ENCODE measurements around the gene PDLIM5.
"Not testable (repeated sequence)": the region's sequence is repeated elsewhere in the genome, so short reads cannot be mapped to it uniquely, and the experiment has no call there.

PDLIM5 gene

DNA sequence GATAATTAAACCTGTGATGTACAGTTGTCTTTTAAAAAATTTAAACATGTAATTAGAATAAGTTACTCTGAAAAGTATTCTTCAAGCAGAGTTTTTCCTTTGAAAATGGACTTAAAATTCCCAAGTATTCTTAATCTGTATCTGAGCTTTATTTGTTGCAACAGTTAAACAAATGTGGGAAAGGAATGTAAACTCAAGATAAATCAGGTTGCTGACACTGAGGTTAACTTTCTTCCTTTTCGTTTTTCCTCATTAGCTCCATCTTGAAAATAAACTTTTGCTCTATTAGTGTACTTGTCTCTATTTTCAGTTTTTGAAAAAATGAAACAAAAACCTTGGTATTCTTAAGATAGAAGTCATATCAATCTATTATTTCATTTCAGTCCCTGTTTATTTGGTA is 161.5 kb downstream of the PDLIM5 start:
- FAIRE-seq (no peak), DNase-seq (ENCODE audit: insufficient read length, low spot score) (no peak)
- no peak for TF ChIP-seq POU2F2 (IDR thresholded peaks at IDR 0.05; ENCODE audit: low read depth, low read length)
- no peak for TF ChIP-seq POLR2A (IDR thresholded peaks at IDR 0.05; ENCODE audit: low read depth, low read length)
- no peak for TF ChIP-seq POLR2AphosphoS5 (IDR thresholded peaks at IDR 0.05; ENCODE audit: low read depth, low read length)
- TF ChIP-seq TAF1 (IDR thresholded peaks at IDR 0.05; ENCODE audit: low read depth, low read length) = no peak
- no peak for TF ChIP-seq PAX5 (IDR thresholded peaks at IDR 0.05; ENCODE audit: insufficient read depth, low read length, severe bottlenecking)
- no peak for TF ChIP-seq SPI1 (IDR thresholded peaks at IDR 0.05; ENCODE audit: low read depth, low read length)

DNA sequence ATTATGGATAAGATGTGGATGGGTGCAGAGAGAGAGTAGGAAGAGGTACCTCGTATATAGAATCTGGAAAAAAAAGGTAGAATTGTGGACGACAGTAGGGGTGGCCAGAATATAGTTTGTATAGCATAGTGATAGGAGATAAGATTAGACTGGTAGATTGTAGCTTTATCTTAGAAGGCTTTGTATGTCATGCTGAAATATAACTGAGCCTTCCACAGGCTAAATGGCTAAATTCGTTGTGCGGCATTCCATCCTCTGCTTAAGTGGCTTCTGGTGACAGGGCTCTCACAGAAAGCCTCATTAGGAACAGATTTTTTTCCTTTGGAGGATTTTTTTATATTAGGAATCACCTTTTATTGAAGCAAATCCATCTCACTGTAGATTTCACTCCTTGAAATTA is 163.7 kb downstream of the PDLIM5 start:
- no peak for FAIRE-seq
- no peak for DNase-seq (ENCODE audit: insufficient read length, low spot score)
- no peak for TF ChIP-seq SPI1 (IDR thresholded peaks at IDR 0.05; ENCODE audit: low read depth, low read length)

DNA sequence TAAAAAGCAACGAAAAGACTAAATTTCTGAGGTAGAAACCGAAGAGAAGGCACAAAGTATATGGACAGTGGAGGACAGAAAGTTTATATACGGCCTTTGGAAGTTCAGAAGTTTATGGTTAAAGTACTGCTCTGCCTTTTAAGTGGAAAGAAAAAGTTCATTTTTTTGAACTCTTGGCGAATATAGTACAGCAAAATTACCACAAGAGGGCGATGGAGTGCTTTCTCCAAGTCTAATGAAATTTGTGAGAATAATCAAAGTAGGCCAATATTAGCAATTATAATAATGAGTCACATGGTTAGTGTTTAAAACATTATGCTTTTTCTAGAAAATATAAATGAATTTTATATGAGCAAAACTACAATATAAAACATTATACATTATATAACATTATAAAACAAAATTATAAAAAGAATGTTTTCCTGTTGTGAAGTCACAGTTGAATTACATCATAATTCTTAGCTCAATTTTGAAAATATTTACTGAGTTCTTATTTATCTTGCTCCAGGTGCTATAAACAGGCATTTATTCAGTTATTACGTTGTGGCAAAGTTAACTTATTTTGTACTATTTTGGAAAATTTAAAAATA is 169.8 kb downstream of the PDLIM5 start:
- no peak for TF ChIP-seq SPI1 (IDR thresholded peaks at IDR 0.05; ENCODE audit: low read depth, low read length)
- TF ChIP-seq TAF1 (IDR thresholded peaks at IDR 0.05; ENCODE audit: low read depth, low read length) = no peak
- no peak for TF ChIP-seq POU2F2 (IDR thresholded peaks at IDR 0.05; ENCODE audit: low read depth, low read length)
- no peak for TF ChIP-seq POLR2A (IDR thresholded peaks at IDR 0.05; ENCODE audit: low read depth, low read length)
- TF ChIP-seq POLR2AphosphoS5 (IDR thresholded peaks at IDR 0.05; ENCODE audit: low read depth, low read length) = no peak
- TF ChIP-seq PAX5 (IDR thresholded peaks at IDR 0.05; ENCODE audit: insufficient read depth, low read length, severe bottlenecking) = no peak
- DNase-seq (ENCODE audit: insufficient read length, low spot score) (peak; percentile 22), FAIRE-seq (no peak)

DNA sequence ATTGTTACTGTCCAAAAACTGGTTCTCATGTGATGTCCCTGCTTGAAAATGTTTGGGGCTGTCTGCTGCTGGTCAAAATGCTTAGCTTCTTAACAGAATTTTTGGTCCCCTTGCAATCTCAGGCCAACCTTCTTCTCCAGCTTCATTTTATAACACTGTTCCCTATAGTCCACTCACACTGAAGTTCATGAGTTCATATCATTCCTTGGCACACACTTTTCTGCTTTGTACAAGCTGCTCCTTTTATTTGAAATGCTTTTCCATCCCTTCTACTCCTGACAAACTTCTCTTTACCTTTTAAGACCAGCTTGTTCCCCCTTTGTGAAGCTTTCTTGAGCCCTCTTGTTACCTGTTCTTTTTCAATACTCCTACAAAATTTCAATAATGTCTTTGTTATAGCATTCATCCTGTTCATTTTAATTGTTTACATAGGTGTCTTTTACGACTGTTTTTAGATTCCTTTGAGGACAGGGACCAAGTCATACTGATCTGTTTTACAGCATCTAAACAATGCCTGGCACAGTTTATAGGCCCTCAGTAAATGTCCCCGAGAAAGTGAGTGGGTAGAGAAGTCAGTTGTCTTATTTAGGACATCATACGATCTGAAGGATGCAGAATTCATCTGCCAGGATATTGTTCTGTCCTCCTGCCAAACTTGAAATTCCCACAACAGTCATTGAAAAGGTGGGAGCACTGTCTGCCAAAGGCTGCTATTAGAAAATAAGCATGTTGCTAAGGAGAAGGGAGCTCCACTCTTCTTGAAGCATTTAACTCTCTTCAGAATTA is 171.6 kb downstream of the PDLIM5 start:
- no peak for DNase-seq (ENCODE audit: insufficient read length, low spot score)
- TF ChIP-seq POU2F2 (IDR thresholded peaks at IDR 0.05; ENCODE audit: low read depth, low read length) = no peak
- TF ChIP-seq POLR2AphosphoS5 (IDR thresholded peaks at IDR 0.05; ENCODE audit: low read depth, low read length) = no peak
- TF ChIP-seq POLR2A (IDR thresholded peaks at IDR 0.05; ENCODE audit: low read depth, low read length) = no peak
- no peak for TF ChIP-seq SPI1 (IDR thresholded peaks at IDR 0.05; ENCODE audit: low read depth, low read length)
- TF ChIP-seq PAX5 (IDR thresholded peaks at IDR 0.05; ENCODE audit: insufficient read depth, low read length, severe bottlenecking) = no peak
- TF ChIP-seq TAF1 (IDR thresholded peaks at IDR 0.05; ENCODE audit: low read depth, low read length) = no peak
- FAIRE-seq = no peak

DNA sequence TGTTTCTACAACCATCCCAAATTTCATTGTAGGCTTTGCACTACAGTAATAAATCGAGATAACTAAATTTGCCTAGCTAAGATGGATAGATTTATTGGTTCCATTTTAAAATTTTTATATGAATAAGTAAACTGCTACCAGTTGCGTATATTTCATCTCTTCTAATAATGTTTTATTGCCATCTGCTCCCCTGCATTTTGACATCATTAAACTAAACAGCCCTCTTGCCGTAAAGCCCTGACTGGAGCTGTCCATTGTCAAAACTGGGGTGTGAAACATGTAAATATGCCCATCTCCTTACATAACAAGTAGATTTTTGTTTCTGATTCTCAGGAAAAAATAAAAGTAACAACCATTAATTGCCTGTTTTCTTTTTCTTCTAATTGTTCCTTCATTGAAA is 175.2 kb downstream of the PDLIM5 start:
- FAIRE-seq = no peak
- TF ChIP-seq SPI1 (IDR thresholded peaks at IDR 0.05; ENCODE audit: low read depth, low read length) (no peak), POU2F2 (IDR thresholded peaks at IDR 0.05; ENCODE audit: low read depth, low read length) (no peak), TAF1 (IDR thresholded peaks at IDR 0.05; ENCODE audit: low read depth, low read length) (no peak), POLR2AphosphoS5 (IDR thresholded peaks at IDR 0.05; ENCODE audit: low read depth, low read length) (no peak)
- no peak for DNase-seq (ENCODE audit: insufficient read length, low spot score)

DNA sequence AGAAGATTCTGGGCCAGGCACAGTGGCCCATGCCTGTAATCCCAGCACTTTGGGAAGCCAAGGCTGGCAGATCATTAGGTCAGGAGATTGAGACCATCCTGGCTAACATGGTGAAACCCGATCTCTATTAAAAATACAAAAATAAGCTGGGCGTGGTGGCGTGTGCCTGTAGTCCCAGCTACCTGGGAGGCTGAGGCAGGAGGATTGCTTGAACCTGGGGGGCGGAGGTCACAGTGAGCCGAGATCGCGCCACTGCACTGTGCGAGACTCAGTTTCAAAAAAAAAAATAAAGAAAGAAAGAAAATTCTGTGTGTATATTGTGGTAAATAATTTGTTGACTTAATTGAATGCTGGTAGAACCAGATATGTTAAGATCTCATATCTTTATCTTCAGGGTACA is 177.3 kb downstream of the PDLIM5 start:
- not testable (repeated sequence) for DNase-seq (ENCODE audit: insufficient read length, low spot score); FAIRE-seq

DNA sequence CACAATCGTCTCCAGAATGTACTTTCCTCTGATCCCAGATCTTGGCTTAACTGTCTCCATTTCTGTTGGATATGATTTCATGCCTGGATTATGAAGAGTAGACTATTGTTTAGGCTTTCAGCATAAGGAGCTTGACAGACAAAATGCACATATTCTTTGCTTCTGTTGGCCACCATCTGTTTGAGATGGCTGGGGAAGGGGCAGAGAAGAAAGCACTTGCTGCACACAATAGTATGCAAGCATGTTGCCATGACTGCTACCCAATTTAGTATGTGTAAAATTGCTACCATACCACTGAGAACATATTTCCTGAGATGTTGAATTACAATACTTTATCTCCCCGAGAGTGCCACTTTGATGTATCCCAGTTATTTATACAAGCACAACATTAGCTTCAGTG is 178.1 kb downstream of the PDLIM5 start:
- TF ChIP-seq PAX5 (IDR thresholded peaks at IDR 0.05; ENCODE audit: insufficient read depth, low read length, severe bottlenecking) = no peak
- DNase-seq (ENCODE audit: insufficient read length, low spot score) = no peak
- FAIRE-seq = no peak

DNA sequence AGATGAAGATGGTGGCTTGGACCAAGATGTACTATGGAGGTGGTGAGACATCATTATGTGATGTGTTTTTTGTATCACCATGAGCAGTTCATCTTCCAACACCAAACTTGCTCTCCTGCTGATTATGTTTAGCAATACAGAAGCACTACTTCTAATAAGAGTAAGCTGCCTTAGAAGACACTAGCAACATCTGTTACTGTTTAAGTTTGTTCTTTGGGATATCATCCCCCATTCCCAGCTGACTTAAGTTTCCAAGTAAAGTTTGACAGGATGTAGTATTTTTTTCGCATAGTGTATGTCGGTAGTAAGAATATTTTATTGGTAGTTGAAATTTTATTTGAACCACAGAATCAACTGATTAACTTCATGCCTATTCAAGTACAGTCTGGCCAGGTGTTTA is 182.5 kb downstream of the PDLIM5 start:
- TF ChIP-seq POLR2AphosphoS5 (IDR thresholded peaks at IDR 0.05; ENCODE audit: low read depth, low read length) (no peak), TAF1 (IDR thresholded peaks at IDR 0.05; ENCODE audit: low read depth, low read length) (no peak), POLR2A (IDR thresholded peaks at IDR 0.05; ENCODE audit: low read depth, low read length) (no peak), SPI1 (IDR thresholded peaks at IDR 0.05; ENCODE audit: low read depth, low read length) (no peak), POU2F2 (IDR thresholded peaks at IDR 0.05; ENCODE audit: low read depth, low read length) (no peak), PAX5 (IDR thresholded peaks at IDR 0.05; ENCODE audit: insufficient read depth, low read length, severe bottlenecking) (no peak)
- DNase-seq (ENCODE audit: insufficient read length, low spot score) (no peak), FAIRE-seq (no peak)

DNA sequence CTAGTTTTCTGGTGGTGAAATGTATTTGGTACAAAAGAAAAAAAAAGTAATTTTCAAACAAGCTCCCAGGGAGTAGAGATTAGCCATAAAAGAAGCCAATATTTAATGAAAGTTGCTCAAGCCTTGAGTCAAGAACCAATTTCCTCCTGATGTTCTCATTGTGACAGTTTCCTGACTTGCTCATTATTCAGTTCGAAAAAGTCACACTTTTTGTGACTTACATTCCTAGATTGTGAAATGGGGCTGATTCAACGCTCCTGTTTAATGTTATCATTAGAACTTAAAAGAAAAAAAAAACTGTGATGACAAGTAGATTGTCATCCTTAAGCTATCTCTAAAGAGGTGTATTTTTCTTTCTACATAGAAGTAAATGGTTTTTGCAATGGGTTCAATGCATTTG is 183.4 kb downstream of the PDLIM5 start:
- no peak for DNase-seq (ENCODE audit: insufficient read length, low spot score)
- no peak for TF ChIP-seq SPI1 (IDR thresholded peaks at IDR 0.05; ENCODE audit: low read depth, low read length)
- TF ChIP-seq POU2F2 (IDR thresholded peaks at IDR 0.05; ENCODE audit: low read depth, low read length) = no peak
- no peak for TF ChIP-seq POLR2AphosphoS5 (IDR thresholded peaks at IDR 0.05; ENCODE audit: low read depth, low read length)
- no peak for TF ChIP-seq TAF1 (IDR thresholded peaks at IDR 0.05; ENCODE audit: low read depth, low read length)
- no peak for FAIRE-seq

DNA sequence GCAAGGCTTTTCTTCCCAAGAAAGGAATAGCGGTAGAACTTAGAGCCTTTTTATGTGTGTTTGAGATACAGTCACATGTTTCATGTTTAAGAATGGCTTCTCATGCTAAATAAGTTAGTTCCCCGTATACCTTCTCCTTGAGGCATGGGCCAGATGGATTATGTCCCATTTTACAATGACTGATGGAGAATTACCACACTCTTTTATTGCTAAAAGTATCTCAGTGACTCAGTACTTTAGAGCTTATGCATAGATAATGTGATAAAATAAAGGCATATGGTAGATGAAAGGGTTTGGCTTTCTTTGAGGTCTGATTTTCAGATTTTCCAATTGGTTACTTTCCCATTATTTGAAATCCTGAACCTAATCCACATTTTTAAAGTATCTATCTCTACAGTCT is 184.3 kb downstream of the PDLIM5 start:
- FAIRE-seq (no peak), DNase-seq (ENCODE audit: insufficient read length, low spot score) (no peak)
- TF ChIP-seq SPI1 (IDR thresholded peaks at IDR 0.05; ENCODE audit: low read depth, low read length) (no peak), PAX5 (IDR thresholded peaks at IDR 0.05; ENCODE audit: insufficient read depth, low read length, severe bottlenecking) (no peak), POLR2AphosphoS5 (IDR thresholded peaks at IDR 0.05; ENCODE audit: low read depth, low read length) (no peak), TAF1 (IDR thresholded peaks at IDR 0.05; ENCODE audit: low read depth, low read length) (no peak), POU2F2 (IDR thresholded peaks at IDR 0.05; ENCODE audit: low read depth, low read length) (no peak), POLR2A (IDR thresholded peaks at IDR 0.05; ENCODE audit: low read depth, low read length) (no peak)

DNA sequence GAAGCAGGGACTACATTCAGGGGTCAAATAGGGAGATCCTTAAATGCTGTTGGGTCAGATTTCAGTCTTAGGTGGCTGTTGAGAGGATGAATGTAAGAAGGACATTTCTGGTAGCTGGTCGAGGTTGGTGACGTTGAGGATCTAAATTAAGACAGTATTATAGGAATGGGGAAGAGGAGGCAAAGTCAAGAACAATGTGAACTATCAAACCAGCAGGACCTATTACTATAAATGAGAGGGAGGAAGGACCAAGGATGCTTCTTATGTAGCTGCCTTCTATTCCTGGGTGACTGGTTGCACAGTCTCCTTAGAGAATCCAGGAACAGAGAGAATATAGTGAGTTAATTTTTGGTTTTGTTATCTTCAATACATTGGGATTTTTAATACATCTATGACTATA is 187.6 kb downstream of the PDLIM5 start:
- TF ChIP-seq TAF1 (IDR thresholded peaks at IDR 0.05; ENCODE audit: low read depth, low read length) = no peak
- no peak for TF ChIP-seq POU2F2 (IDR thresholded peaks at IDR 0.05; ENCODE audit: low read depth, low read length)
- TF ChIP-seq POLR2AphosphoS5 (IDR thresholded peaks at IDR 0.05; ENCODE audit: low read depth, low read length) = no peak
- no peak for TF ChIP-seq POLR2A (IDR thresholded peaks at IDR 0.05; ENCODE audit: low read depth, low read length)
- TF ChIP-seq SPI1 (IDR thresholded peaks at IDR 0.05; ENCODE audit: low read depth, low read length) = no peak
- TF ChIP-seq PAX5 (IDR thresholded peaks at IDR 0.05; ENCODE audit: insufficient read depth, low read length, severe bottlenecking) = no peak
- no peak for FAIRE-seq
- DNase-seq (ENCODE audit: insufficient read length, low spot score) = no peak

All from GM12891 (cell line).